ENCODE data around the gene RAI14. TPM values are rescaled to one million over a fixed set of nuclear protein-coding genes. Genes with fewer than 3 reads are reported as not detected.

The RAI14 gene
- total and polyA plus RNA-seq, 5 donors = 4.5 to 22.7 (median 11.8) TPM

DNA sequence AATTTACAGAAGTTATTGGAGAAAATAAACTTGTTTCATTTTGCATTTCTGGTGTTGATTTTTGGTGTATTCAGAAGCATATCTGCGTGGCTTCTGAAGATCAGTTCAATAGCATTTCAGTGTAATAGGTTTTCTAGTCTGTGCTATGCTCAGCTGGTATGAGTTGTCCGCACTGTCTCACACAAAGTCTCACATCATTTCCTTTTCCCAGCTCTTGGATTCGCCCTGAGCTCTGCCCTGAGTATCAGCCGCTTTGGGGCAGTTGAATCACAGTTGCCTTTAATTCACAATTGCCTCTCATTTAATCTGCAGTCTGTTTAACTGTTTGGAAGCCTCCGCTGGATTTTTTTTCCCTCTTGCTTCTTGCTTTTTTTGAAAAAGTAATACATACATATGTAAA is 176.4 kb downstream of the RAI14 start:
- H3K9me3 ChIP-seq (ENCODE audit: control insufficient read depth, low read length) = peaks cover 2% of the 10 kb centered on the region
- peak in 1 of 2 donors; percentile 48 for ATAC-seq
- whole genome bisulfite sequencing = 73% methylated on average over 5 of the region's 5 CpGs
- no peak overlapping the region for H3K4me3 ChIP-seq (ENCODE audit: low read length)
- no peak overlapping the region for H3K27ac ChIP-seq (ENCODE audit: low read length)
- no peaks in the 10 kb centered on the region for H3K4me1 ChIP-seq (ENCODE audit: control insufficient read depth, insufficient read depth, low read length)
- no peak for DNase-seq
- intact Hi-C loops (cut with DNase I) = no loop called here
- H3K27me3 ChIP-seq (ENCODE audit: control insufficient read depth, insufficient read depth) = no peaks in the 10 kb centered on the region

DNA sequence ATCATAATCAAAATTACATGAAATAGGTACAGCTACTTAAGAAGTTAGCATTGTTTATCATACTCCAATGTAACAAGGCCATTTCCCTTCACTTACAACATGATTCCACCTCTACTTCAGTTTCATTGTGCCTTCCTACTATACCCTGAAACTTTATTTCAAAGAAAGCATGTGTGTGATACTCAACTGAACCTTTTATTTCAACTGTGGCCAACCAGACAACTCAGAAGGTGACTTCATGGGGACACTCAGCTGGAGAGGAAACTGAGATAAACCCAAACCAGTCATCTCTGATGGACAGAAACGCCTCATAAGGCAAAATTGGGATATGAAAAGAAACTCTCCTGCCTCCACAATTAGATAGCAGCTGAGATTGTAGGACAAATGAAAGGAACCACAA is 177.0 kb downstream of the RAI14 start:
- no peaks in the 10 kb centered on the region for H3K27me3 ChIP-seq (ENCODE audit: control insufficient read depth, insufficient read depth)
- H3K4me1 ChIP-seq (ENCODE audit: control insufficient read depth, insufficient read depth, low read length) = no peaks in the 10 kb centered on the region
- 90% methylated on average over 1 of the region's 1 CpG for WGBS
- no peaks in the 10 kb centered on the region for H3K9me3 ChIP-seq (ENCODE audit: control insufficient read depth, low read length)
- no peak overlapping the region for H3K27ac ChIP-seq (ENCODE audit: low read length)
- no peak for ATAC-seq
- DNase-seq = no peak
- intact Hi-C loops (cut with DNase I) = no loop called here
- no peak overlapping the region for H3K4me3 ChIP-seq (ENCODE audit: low read length)

DNA sequence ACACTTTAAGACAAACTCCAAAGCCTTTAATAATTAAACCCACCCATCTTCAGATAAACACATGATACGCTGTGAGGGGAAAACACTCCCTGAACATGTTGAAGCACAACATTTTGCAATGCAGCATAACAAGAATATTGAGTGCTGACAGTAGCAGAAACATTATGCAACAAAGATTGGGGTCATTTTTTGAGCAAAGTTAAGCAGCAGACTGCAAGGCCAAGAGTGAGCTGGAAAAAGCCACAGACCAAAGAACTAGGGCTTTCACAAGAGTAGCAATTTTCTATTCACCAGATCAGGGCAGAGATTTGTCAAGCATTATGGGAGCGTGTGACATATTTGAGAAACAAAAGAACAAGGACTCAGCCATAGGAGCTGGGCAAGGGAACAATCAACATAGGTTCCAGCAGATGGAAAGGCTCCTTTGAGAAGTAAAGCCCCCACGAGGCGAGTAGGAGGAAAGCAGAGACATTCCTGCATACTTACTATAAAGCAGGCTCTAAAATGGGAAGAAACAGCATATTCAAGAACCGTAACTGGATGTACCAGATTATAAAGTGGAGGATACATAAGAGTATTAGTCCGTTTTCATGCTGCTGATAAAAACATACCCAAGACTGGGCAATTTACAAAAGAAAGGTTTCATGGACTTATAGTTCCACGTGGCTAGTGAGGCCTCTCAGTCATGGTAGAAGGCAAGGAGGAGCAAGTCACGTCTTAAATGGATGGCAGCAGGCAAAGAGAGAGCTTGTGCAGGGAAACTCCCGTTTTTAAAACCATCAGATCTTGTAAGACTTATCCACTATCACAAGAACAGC is 178.1 kb downstream of the RAI14 start:
- Histone ChIP-seq H3K27ac (ENCODE audit: low read length) (peak overlapping the region; percentile 51), H3K27me3 (ENCODE audit: control insufficient read depth, insufficient read depth) (no peaks in the 10 kb centered on the region), H3K9me3 (ENCODE audit: control insufficient read depth, low read length) (no peaks in the 10 kb centered on the region), H3K4me1 (ENCODE audit: control insufficient read depth, insufficient read depth, low read length) (no peaks in the 10 kb centered on the region), H3K4me3 (ENCODE audit: low read length) (no peak overlapping the region)
- DNase-seq (no peak), ATAC-seq (peak; percentile 48 to 72)
- intact Hi-C loops (cut with DNase I) = no loop called here
- 75% methylated on average over 9 of the region's 9 CpGs for WGBS

DNA sequence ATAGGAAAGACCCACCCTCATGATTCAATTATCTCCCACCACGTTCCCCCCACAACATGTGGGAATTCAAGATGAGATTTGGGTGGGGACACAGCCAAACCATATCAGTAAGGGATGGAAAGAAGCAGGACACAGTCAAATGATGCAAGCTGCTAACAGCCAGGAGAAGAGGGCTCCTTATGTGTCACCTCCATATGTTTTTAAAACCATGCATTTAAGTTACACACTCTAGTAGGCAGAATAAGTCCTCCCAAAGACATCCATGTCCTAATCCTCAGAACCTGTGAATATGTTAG is 178.6 kb downstream of the RAI14 start:
- WGBS = 60% methylated on average over 1 of the region's 1 CpG
- ATAC-seq (no peak), DNase-seq (no peak)
- Histone ChIP-seq H3K9me3 (ENCODE audit: control insufficient read depth, low read length) (no peaks in the 10 kb centered on the region), H3K27me3 (ENCODE audit: control insufficient read depth, insufficient read depth) (no peaks in the 10 kb centered on the region), H3K4me1 (ENCODE audit: control insufficient read depth, insufficient read depth, low read length) (no peaks in the 10 kb centered on the region), H3K4me3 (ENCODE audit: low read length) (no peak overlapping the region), H3K27ac (ENCODE audit: low read length) (no peak overlapping the region)
- intact Hi-C loops (cut with DNase I) = no loop called here

DNA sequence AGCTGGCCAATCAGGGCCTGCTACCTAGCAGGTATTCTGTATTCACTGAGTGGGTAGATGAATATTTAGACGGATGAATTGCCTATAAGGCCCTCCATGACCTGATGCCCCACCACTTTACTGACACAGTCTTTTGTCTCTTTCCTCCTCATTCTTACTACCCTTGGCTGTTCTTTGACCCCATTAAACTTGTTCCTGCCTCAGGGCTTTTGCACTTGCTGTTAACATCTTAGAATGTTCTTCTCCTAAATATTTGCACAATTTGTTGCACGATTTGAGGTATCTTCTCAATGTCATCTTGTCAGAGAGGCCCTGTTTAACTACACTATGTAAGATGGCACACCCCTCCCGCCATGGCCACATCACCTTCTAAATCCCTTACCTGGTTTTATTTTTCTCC is 179.5 kb downstream of the RAI14 start:
- WGBS = 92% methylated on average over 3 of the region's 3 CpGs
- Histone ChIP-seq H3K27me3 (ENCODE audit: control insufficient read depth, insufficient read depth) (no peaks in the 10 kb centered on the region), H3K27ac (ENCODE audit: low read length) (no peak overlapping the region), H3K4me1 (ENCODE audit: control insufficient read depth, insufficient read depth, low read length) (no peaks in the 10 kb centered on the region), H3K9me3 (ENCODE audit: control insufficient read depth, low read length) (no peaks in the 10 kb centered on the region), H3K4me3 (ENCODE audit: low read length) (no peak overlapping the region)
- no peak for DNase-seq
- ATAC-seq = no peak
- intact Hi-C loops (cut with DNase I) = no loop called here

DNA sequence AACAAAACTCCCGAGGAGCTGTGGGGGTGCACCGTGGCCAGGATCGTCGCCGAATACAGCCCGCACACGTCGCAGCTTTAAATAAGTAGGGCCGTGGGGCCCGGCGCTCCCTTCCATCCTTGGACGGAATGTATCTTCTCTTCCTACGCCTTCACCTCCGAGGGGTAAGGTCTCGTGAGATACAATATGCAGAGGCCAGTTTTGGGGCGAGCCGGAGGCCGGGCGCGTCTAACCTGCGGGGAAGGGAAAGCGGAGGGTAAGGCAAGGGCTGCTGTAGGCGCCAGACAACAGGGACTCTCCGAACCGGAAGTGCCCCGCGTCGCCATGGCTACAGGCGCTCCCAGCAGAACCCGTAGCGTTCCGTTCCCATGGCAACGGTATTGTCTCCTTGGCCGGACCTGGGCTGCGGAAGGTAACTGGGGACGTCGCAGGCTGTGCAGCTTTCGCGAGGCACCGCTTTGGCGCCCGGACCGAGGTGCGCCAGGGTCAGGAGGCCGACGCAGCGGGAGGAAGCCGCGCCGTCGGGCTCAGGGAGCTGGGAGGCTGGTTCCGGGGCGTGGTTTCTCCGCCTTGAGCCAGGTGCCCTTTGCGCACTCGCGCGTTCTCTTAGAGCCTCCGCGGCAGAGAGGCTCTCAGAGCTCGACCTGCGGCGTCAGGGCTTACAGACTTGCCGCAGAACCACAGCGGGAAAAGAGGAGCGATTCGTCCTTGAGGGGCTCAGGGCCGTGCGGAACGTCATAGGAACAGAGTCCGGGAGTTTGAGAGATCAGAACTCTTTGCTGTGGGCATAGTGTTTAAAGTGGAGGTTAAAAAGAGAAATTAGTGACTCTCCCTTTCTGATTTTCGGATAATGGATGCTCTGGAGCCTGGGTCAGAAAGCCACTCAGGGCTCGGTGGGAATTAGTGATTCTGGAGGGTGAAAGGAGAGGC is 182.9 kb downstream of the RAI14 start, which contains the start of gene TTC23L:
TSS of gene TTC23L (plus strand) at position 380 of the 930 bp plus-strand sequence. CDS start 1,508 bp downstream, outside the sequence.
- Histone ChIP-seq H3K4me3 (ENCODE audit: low read length) (peak within 1 kb of the TSS; percentile 41), H3K27me3 (ENCODE audit: control insufficient read depth, insufficient read depth) (no peaks in the 10 kb centered on the region), H3K27ac (ENCODE audit: low read length) (no peak within 1 kb of the TSS), H3K9me3 (ENCODE audit: control insufficient read depth, low read length) (no peaks in the 10 kb centered on the region), H3K4me1 (ENCODE audit: control insufficient read depth, insufficient read depth, low read length) (no peaks in the 10 kb centered on the region)
- DNase-seq (peak; percentile 93 to 97 (median 96)), ATAC-seq (peak; percentile 97)
- WGBS = 2% methylated on average over 73 of the region's 73 CpGs
- intact Hi-C loops (cut with DNase I) = no loop called here

DNA sequence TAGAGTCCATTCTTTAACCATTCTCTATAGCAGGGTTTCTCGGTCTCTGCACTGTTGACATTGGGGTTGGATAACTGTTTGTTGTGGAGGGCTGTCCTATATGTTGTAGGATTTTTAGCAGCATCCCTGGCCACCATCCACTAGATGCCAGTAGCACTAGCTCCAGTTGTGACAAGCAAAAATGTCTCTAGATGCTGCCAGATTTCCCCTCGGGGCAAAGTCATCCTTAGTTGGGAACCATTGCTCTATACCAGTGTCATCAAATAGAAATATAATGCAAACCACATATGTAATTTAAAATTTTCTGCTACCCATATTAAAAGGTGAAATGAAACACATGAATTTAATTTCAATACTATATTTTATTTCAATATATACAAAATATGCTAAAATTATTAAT is 185.7 kb downstream of the RAI14 start:
- Histone ChIP-seq H3K27me3 (ENCODE audit: control insufficient read depth, insufficient read depth) (no peaks in the 10 kb centered on the region), H3K27ac (ENCODE audit: low read length) (no peak overlapping the region), H3K9me3 (ENCODE audit: control insufficient read depth, low read length) (no peaks in the 10 kb centered on the region), H3K4me3 (ENCODE audit: low read length) (no peak overlapping the region), H3K4me1 (ENCODE audit: control insufficient read depth, insufficient read depth, low read length) (no peaks in the 10 kb centered on the region)
- DNase-seq = no peak
- 90% methylated on average over 2 of the region's 2 CpGs for WGBS
- ATAC-seq = no peak
- intact Hi-C loops (cut with DNase I) = no loop called here

DNA sequence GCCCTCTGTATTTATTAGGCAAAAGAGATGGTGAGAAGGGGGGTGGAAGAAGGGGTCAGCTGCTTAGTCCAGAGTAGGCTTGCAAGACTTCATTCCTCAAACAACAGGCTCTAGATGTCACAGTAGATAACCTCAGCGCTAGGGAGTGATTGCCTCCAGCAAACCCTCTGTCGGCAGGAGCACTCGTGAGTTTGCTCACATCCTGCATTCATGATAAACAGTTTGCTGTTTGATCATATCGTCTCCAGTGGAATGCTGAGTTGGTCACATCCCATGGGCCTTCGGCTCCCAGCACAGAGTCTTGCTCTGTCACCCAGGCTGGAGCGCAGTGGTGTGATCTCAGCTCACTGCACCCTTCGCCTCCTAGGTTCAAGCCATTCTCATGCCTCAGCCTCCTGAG is 186.4 kb downstream of the RAI14 start:
- no peaks in the 10 kb centered on the region for H3K4me1 ChIP-seq (ENCODE audit: control insufficient read depth, insufficient read depth, low read length)
- H3K27ac ChIP-seq (ENCODE audit: low read length) = no peak overlapping the region
- WGBS = 83% methylated on average over 7 of the region's 7 CpGs
- no peak for DNase-seq
- intact Hi-C loops (cut with DNase I) = no loop called here
- no peak for ATAC-seq
- H3K9me3 ChIP-seq (ENCODE audit: control insufficient read depth, low read length) = no peaks in the 10 kb centered on the region
- H3K27me3 ChIP-seq (ENCODE audit: control insufficient read depth, insufficient read depth) = no peaks in the 10 kb centered on the region
- H3K4me3 ChIP-seq (ENCODE audit: low read length) = no peak overlapping the region

DNA sequence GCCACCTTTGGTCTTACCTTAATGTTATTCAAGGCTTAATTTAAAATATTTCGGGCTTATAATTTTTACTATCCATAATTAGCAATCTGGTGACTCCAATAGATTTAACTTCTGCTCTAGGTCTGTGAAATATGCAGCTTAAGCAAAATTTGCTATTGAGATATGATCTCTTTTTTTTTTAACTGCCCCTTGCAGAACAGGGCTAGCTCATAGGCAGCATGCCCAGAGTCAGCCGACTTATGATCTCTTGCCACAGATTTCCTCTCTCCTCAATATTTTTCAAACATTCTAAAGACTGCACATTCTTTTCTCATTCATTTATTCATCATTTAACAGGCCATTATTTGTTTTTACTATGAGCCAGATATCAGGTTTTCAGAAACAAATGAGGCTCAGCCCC is 187.4 kb downstream of the RAI14 start:
- WGBS = 68% methylated on average over 2 of the region's 2 CpGs
- no peak for ATAC-seq
- intact Hi-C loops (cut with DNase I) = no loop called here

DNA sequence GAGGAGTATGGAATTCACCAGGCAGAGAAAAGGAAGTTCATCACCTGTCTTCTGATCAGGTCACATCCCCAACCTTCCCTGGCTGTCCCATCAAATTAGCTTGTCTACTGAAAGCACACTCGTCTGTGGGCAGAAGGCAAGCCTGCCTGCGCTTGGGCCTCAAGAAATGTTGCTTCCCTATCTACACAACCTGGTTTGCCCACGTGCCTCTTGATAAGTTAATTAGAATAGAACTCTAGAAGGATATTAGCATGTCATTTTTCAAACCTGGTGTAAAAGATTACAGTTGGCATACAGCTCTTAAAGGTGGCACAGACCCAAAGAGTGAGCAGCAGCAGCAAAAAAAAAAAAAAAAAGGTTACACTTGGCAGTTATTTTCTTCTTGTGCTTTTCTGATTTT is 188.0 kb downstream of the RAI14 start:
- Histone ChIP-seq H3K9me3 (ENCODE audit: control insufficient read depth, low read length) (no peaks in the 10 kb centered on the region), H3K4me3 (ENCODE audit: low read length) (no peak overlapping the region), H3K27me3 (ENCODE audit: control insufficient read depth, insufficient read depth) (no peaks in the 10 kb centered on the region), H3K4me1 (ENCODE audit: control insufficient read depth, insufficient read depth, low read length) (no peaks in the 10 kb centered on the region), H3K27ac (ENCODE audit: low read length) (no peak overlapping the region)
- ATAC-seq (no peak), DNase-seq (no peak)
- intact Hi-C loops (cut with DNase I) = no loop called here
- 65% methylated on average over 3 of the region's 3 CpGs for WGBS

More for the DNA sequence above, 187.4 kb downstream of the RAI14 start:
- Histone ChIP-seq H3K27me3 (ENCODE audit: control insufficient read depth, insufficient read depth) (no peaks in the 10 kb centered on the region), H3K9me3 (ENCODE audit: control insufficient read depth, low read length) (no peaks in the 10 kb centered on the region), H3K4me1 (ENCODE audit: control insufficient read depth, insufficient read depth, low read length) (no peaks in the 10 kb centered on the region), H3K27ac (ENCODE audit: low read length) (no peak overlapping the region), H3K4me3 (ENCODE audit: low read length) (no peak overlapping the region)
- DNase-seq = no peak

DNA sequence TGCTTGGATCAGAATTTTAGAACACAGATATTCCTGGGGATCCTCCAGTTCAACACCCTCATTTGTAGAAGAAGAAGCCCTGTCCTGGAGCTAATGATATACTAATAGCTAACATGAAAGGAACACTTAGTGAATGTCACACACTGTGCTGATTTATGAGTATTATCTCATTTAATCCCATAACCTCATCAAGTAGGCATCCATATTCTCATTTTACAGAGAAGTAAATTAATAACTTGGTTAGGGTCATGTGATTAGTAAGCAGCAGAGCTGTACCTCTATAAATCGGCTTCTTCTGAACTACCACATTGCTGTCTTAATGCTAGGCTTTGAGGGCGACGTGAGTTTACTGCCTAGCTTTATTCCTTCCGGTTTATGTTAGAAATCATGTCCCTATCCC is 188.9 kb downstream of the RAI14 start:
- Histone ChIP-seq H3K27me3 (ENCODE audit: control insufficient read depth, insufficient read depth) (no peaks in the 10 kb centered on the region), H3K9me3 (ENCODE audit: control insufficient read depth, low read length) (no peaks in the 10 kb centered on the region), H3K4me1 (ENCODE audit: control insufficient read depth, insufficient read depth, low read length) (no peaks in the 10 kb centered on the region), H3K4me3 (ENCODE audit: low read length) (no peak overlapping the region), H3K27ac (ENCODE audit: low read length) (no peak overlapping the region)
- 67% methylated on average over 4 of the region's 4 CpGs for WGBS
- intact Hi-C loops (cut with DNase I) = no loop called here
- no peak for ATAC-seq
- no peak for DNase-seq
